Lung microvascular endothelial cell (primary cell): ENCODE results near the gene GSE1. TPM values are rescaled to one million over a fixed set of nuclear protein-coding genes. Genes with fewer than 3 reads are reported as not detected.

Experiments
- DNase-seq, 2 donors: peaks; one replicate each; pipeline versions ENCODE4 v3.0.0 to v3.0.0-alpha.2; 2010; ENCODE audit warnings: low read depth in 2 of 2
- total RNA-seq: library from RNA; depleted of rRNA; stranded (reverse); fragments of >200 nt; gene quantifications from 2 replicates; pipeline ENCODE4 v1.2.1, GENCODE V29; 2014

Gene GSE1
- total RNA-seq, 1 donor from 2014 or later = 12.1 TPM

- DNase-seq = no peak
Measured at GRCh38 chr16:85645021-85645589, 32.0 kb downstream of the GSE1 start.

GRCh38 chr16:85646358-85646907 is 33.3 kb downstream of the GSE1 start:
- DNase-seq = no peak

GRCh38 chr16:85646976-85647375 is 33.9 kb downstream of the GSE1 start:
- DNase-seq = no peak

- no peak for DNase-seq
Measured at GRCh38 chr16:85648070-85648714, 35.1 kb downstream of the GSE1 start.

GRCh38 chr16:85648805-85649204 is 35.7 kb downstream of the GSE1 start:
- DNase-seq = no peak

- no peak for DNase-seq
Measured at GRCh38 chr16:85649411-85650134, 36.5 kb downstream of the GSE1 start.

GRCh38 chr16:85650135-85650843 is 37.2 kb downstream of the GSE1 start:
- DNase-seq = no peak

- DNase-seq = no peak
Measured at GRCh38 chr16:85650844-85651628, 37.9 kb downstream of the GSE1 start.

- DNase-seq = no peak
Measured at GRCh38 chr16:85651629-85652430, 38.7 kb downstream of the GSE1 start.

GRCh38 chr16:85652431-85653221 is 39.5 kb downstream of the GSE1 start:
- DNase-seq = peak in 1 of 2 donors; percentile 26

GRCh38 chr16:85653290-85653891 is 40.3 kb downstream of the GSE1 start:
- no peak for DNase-seq

GRCh38 chr16:85654251-85655095 is 41.4 kb downstream of the GSE1 start:
- no peak for DNase-seq

- DNase-seq = no peak
Measured at GRCh38 chr16:85655216-85656129, 42.4 kb downstream of the GSE1 start.

GRCh38 chr16:85656351-85657266 is 43.5 kb downstream of the GSE1 start:
- no peak for DNase-seq

- no peak for DNase-seq
Measured at GRCh38 chr16:85657267-85657650, 44.1 kb downstream of the GSE1 start.

GRCh38 chr16:85657996-85658395 is 44.9 kb downstream of the GSE1 start:
- no peak for DNase-seq
